ENCODE data around the gene RPS29. TPM values are rescaled to one million over a fixed set of nuclear protein-coding genes. Genes with fewer than 3 reads are reported as not detected.

Gene RPS29

GRCh38 chr14:49545716-49546115, 40.5 kb downstream of the RPS29 start:
- H3K9me3 ChIP-seq (replicated peaks; ENCODE audit: low read length) = no peaks in the 10 kb centered on the region
- H3K36me3 ChIP-seq (ENCODE audit: insufficient read depth, low read length) = no peaks in the 10 kb centered on the region
- no peak overlapping the region for H3K4me2 ChIP-seq (ENCODE audit: low read length)
- H3K4me3 ChIP-seq (ENCODE audit: low read length) = no peak overlapping the region
- no peaks in the 10 kb centered on the region for H3K27me3 ChIP-seq (ENCODE audit: control insufficient read depth, insufficient read depth, low read length)
- no peaks in the 10 kb centered on the region for H3K4me1 ChIP-seq (ENCODE audit: control insufficient read depth, insufficient read depth, low read length)
- no peak overlapping the region for H3K9ac ChIP-seq (ENCODE audit: low read depth, low read length)

DNA sequence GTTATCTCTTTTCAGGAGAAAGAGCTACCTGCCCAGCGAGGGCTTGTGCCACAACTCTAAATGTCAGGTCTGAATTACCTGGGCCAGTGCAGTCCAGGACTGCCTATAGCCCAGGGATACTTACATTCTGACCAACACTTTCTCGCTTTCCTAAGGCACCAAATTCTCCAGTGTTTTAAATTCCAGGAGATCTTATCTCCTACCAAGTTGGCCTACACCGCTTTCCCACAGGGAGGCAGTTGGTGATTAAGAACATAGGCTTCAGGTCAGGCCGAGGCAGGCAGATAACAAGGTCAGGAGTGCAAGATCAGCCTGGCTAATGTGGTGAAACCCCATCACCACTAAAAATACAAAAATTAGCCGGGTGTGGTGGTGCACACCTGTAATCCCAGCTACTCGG, 41.1 kb downstream of the RPS29 start:
- H3K36me3 ChIP-seq (ENCODE audit: insufficient read depth, low read length) = no peaks in the 10 kb centered on the region
- H3K4me2 ChIP-seq (ENCODE audit: low read length) = no peak overlapping the region
- H3K27me3 ChIP-seq (ENCODE audit: control insufficient read depth, insufficient read depth, low read length) = no peaks in the 10 kb centered on the region
- no peak overlapping the region for H3K4me3 ChIP-seq (ENCODE audit: low read length)
- H3K9ac ChIP-seq (ENCODE audit: low read depth, low read length) = no peak overlapping the region
- H3K4me1 ChIP-seq (ENCODE audit: control insufficient read depth, insufficient read depth, low read length) = no peaks in the 10 kb centered on the region
- no peaks in the 10 kb centered on the region for H3K9me3 ChIP-seq (replicated peaks; ENCODE audit: low read length)

DNA sequence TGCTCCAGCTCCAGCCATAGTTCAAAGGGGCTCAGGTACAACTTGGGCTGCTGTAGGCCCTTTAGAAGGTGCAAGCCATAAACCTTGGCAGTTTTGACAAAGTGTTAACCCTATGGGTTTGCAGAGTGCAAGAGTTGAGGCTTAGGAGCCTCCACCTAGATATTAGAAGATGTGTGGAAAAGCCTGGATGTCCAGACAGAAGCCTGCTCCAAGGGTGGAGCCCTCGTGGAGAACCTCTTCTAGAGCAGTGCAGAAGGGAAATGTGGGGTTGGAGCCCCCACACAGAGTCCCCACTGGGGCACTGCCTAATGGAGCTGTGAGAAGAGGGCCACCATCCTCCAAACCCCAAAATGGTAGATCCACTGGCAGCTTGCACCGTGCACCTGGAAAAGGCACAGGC, 45.1 kb downstream of the RPS29 start:
- Histone ChIP-seq H3K27me3 (ENCODE audit: control insufficient read depth, insufficient read depth, low read length) (no peaks in the 10 kb centered on the region), H3K9ac (ENCODE audit: low read depth, low read length) (no peak overlapping the region), H3K4me2 (ENCODE audit: low read length) (no peak overlapping the region), H3K4me3 (ENCODE audit: low read length) (no peak overlapping the region), H3K9me3 (replicated peaks; ENCODE audit: low read length) (no peaks in the 10 kb centered on the region), H3K36me3 (ENCODE audit: insufficient read depth, low read length) (no peaks in the 10 kb centered on the region), H3K4me1 (ENCODE audit: control insufficient read depth, insufficient read depth, low read length) (no peaks in the 10 kb centered on the region)

- H3K4me2 ChIP-seq (ENCODE audit: low read length) = no peak overlapping the region
- no peak overlapping the region for H3K4me3 ChIP-seq (ENCODE audit: low read length)
- no peaks in the 10 kb centered on the region for H3K9me3 ChIP-seq (replicated peaks; ENCODE audit: low read length)
- H3K9ac ChIP-seq (ENCODE audit: low read depth, low read length) = no peak overlapping the region
- no peaks in the 10 kb centered on the region for H3K4me1 ChIP-seq (ENCODE audit: control insufficient read depth, insufficient read depth, low read length)
- no peaks in the 10 kb centered on the region for H3K36me3 ChIP-seq (ENCODE audit: insufficient read depth, low read length)
- H3K27me3 ChIP-seq (ENCODE audit: control insufficient read depth, insufficient read depth, low read length) = no peaks in the 10 kb centered on the region
These were observed 47.3 kb downstream of the RPS29 start for GRCh38 chr14:49538852-49539251.

Small RNAs within 50 kb of the gene (small RNA-seq; reads per million reads assigned to genes)
- gene AL139099.3 (not detected), gene AL139099.4 (not detected), gene RF00019 (not detected), gene RNA5SP384 (not detected)

Measured in skeletal muscle satellite cell (primary cell).